Measurements from ENCODE around the gene ABCF3. TPM values are rescaled to one million over a fixed set of nuclear protein-coding genes. Genes with fewer than 3 reads are reported as not detected.
A peak's percentile ranks its signal among the peaks of the same experiment; 100 is the strongest.

ABCF3 gene
- total RNA-seq, 1 experiment from 2014 or later = 56.1 TPM

DNA sequence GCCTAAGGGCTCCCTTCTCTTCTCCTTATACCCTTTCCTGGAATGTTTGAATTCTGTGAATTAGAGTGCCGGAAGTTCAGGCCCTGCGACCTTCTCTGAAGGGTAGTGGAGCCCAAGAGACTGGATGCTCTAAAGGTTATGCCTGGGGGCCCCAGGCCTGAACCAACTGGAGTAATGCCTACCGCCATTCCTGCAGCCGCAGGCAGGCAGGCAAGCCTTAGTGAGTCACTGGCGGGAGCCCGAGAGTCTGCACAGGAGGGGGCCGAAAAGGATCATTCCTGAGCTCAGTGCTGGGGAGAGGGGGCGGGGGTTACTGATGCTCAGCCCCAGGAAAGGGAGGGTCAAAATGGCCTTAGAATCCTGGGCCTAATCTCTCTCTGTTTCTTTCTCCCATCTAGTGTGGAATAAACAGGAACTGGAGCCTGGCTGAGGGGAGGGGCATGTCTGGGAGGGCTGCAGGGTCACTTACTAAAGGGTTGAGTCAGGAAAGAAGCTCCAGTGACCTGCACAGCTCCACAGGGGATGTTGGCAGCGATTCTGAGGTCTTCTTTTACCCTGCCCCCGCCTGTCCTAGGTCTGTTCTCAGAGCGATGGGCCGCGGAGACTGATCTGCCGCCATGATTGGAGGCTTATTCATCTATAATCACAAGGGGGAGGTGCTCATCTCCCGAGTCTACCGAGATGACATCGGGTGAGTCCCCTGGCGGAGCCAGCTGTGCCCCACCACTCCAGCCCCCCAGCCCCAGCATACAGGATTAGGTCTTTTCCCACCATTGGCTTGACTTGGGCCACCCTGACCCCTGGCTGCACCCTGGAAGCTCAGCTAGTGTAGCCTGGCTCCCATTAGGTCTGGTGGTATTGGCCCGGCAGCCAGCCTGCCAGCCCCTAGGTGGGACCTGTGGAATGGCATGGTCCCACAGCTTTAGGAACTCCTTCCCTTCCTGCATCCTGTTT is 9.3 kb upstream of the ABCF3 start:
- H3K9me3 Mint-ChIP-seq = no peaks in the 10 kb centered on the region
- no peaks in the 10 kb centered on the region for H3K27me3 ChIP-seq (ENCODE audit: insufficient read depth, low read length)
- peaks cover 18 to 31% of the 10 kb centered on the region in 2 experiments for H3K4me1 Mint-ChIP-seq
- no peak overlapping the region for H3K23ac ChIP-seq (ENCODE audit: insufficient read length, low read depth, low read length)
- WGBS (ENCODE audit: extremely low coverage, insufficient read length, low lambda C conversion rate) = no CpG with 5 or more reads among the region's 19 CpGs
- H3K4me1 ChIP-seq (ENCODE audit: insufficient read depth, low read length) = no peaks in the 10 kb centered on the region; the same call in 1 of the 2 replicates
- peak overlapping the region; percentile 50 for H3K18ac ChIP-seq (ENCODE audit: insufficient read length, low read depth, low read length)
- H3K4ac ChIP-seq (ENCODE audit: low read depth, low read length) = no peak overlapping the region
- H3K27ac ChIP-seq (ENCODE audit: insufficient read length, low read depth, low read length) = peak overlapping the region; percentile 72
- no peak overlapping the region for H4K91ac ChIP-seq (ENCODE audit: insufficient read length, low read depth, low read length)
- no peak overlapping the region for H2BK5ac ChIP-seq (ENCODE audit: insufficient read length, low read length)
- H3K4me3 Mint-ChIP-seq = peak overlapping the region; percentile 95 to 96
- peaks cover 36 to 65% (median 56%) of the 10 kb centered on the region in 3 experiments for H3K36me3 Mint-ChIP-seq (ENCODE audit: insufficient read depth in 1 of 3, low read depth in 3 of 3)
- peak; percentile 94 for DNase-seq
- H3K23me2 ChIP-seq (ENCODE audit: insufficient read length, low read depth, low read length, poor library complexity, severe bottlenecking) = peaks cover 16% of the 10 kb centered on the region
- H4K20me1 ChIP-seq (ENCODE audit: control insufficient read depth, insufficient read depth, insufficient read length) = peaks cover 3% of the 10 kb centered on the region
- no peak overlapping the region for H2BK15ac ChIP-seq (ENCODE audit: low read depth, low read length)
- peak overlapping the region; percentile 99 to 100 (median 99) for H3K27ac Mint-ChIP-seq
- H3K14ac ChIP-seq (ENCODE audit: insufficient read depth, low read length) = peak overlapping the region; percentile 67
- peak overlapping the region; percentile 55 for H3K9ac ChIP-seq (ENCODE audit: extremely low read depth, insufficient read length, low read length)
- no peak overlapping the region for H2BK12ac ChIP-seq (ENCODE audit: insufficient read length, low read depth, low read length)
- H3K79me1 ChIP-seq (ENCODE audit: insufficient read depth, low read depth, low read length, poor library complexity, severe bottlenecking) = peaks cover 7% of the 10 kb centered on the region
- H3K9me3 ChIP-seq (ENCODE audit: control insufficient read depth, low read depth, low read length) = no peaks in the 10 kb centered on the region
- H2AK5ac ChIP-seq (ENCODE audit: insufficient read length, low read length) = no peak overlapping the region
- no peak overlapping the region for H2BK20ac ChIP-seq (ENCODE audit: low read depth, low read length, poor library complexity, severe bottlenecking)
- no peak overlapping the region for H4K8ac ChIP-seq (replicated peaks; ENCODE audit: insufficient read length, low read depth, low read length)
- TF ChIP-seq, protein P1, sequence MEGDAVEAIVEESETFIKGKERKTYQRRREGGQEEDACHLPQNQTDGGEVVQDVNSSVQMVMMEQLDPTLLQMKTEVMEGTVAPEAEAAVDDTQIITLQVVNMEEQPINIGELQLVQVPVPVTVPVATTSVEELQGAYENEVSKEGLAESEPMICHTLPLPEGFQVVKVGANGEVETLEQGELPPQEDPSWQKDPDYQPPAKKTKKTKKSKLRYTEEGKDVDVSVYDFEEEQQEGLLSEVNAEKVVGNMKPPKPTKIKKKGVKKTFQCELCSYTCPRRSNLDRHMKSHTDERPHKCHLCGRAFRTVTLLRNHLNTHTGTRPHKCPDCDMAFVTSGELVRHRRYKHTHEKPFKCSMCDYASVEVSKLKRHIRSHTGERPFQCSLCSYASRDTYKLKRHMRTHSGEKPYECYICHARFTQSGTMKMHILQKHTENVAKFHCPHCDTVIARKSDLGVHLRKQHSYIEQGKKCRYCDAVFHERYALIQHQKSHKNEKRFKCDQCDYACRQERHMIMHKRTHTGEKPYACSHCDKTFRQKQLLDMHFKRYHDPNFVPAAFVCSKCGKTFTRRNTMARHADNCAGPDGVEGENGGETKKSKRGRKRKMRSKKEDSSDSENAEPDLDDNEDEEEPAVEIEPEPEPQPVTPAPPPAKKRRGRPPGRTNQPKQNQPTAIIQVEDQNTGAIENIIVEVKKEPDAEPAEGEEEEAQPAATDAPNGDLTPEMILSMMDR (conservative IDR thresholded peaks at IDR 0.05) = no peak
- H4K5ac ChIP-seq (ENCODE audit: insufficient read length, low read depth, low read length) = no peak overlapping the region
- H3K56ac ChIP-seq (ENCODE audit: insufficient read length, low read depth, low read length) = no peak overlapping the region
- no peak overlapping the region for H2AFZ ChIP-seq (ENCODE audit: low read length)
- H2BK120ac ChIP-seq (ENCODE audit: low read depth, low read length, poor library complexity, severe bottlenecking) = no peak overlapping the region
- H3K27me3 Mint-ChIP-seq (ENCODE audit: low read depth) = no peaks in the 10 kb centered on the region
- no peak overlapping the region for H3T11ph ChIP-seq (ENCODE audit: low read length)
- peaks cover 9% of the 10 kb centered on the region; the same call in 1 of the 2 replicates for H3K79me2 ChIP-seq (ENCODE audit: insufficient read depth, low read length)
- peak overlapping the region; percentile 97 for H3K4me2 ChIP-seq (ENCODE audit: insufficient read depth, insufficient read length, low read length)
